GM12878 (cell line): ENCODE results near the gene ST7. TPM values are rescaled to one million over a fixed set of nuclear protein-coding genes. Genes with fewer than 3 reads are reported as not detected.
A peak's percentile ranks its signal among the peaks of the same experiment; 100 is the strongest.

Experiments used
- ATAC-seq: fragments of 200-7000 bp; cut with Tn5 transposase; 3 replicates; pipeline ENCODE4 v1.9.1; 2020; ENCODE audit warnings: mild to moderate bottlenecking, moderate library complexity
- BruUV-seq: library from RNA; stranded (reverse); fragments of 400-500 nt; replicated peaks from 2 replicates; lab custom pipeline; 2021; lab: Mats Ljungman, UMichigan
- CTCF ChIA-PET: fragments of 300-600 bp; sonication (Branson Sonifier 250); formaldehyde crosslinking; extraction: SDS; loops from one replicate; lab custom pipeline; 2021; ENCODE audit warnings: inconsistent platforms; lab: Yijun Ruan, JAX
- POLR2A ChIA-PET: fragments of 350-600 bp; formaldehyde crosslinking; extraction: SDS; loops from one replicate; lab custom pipeline; 2021; ENCODE audit warnings: inconsistent platforms; lab: Charles Lee
- RAD21 ChIA-PET: fragments of 300-600 bp; sonication (Branson Sonifier 250); formaldehyde crosslinking; loops from one replicate; lab custom pipeline; 2023; ENCODE audit warnings: antibody characterized with exemption; ENCODE audit not compliant: unreplicated experiment; lab: Charles Lee
- SMC1A ChIA-PET: fragments of 300-600 bp; sonication (Branson Sonifier 250); formaldehyde crosslinking; loops from one replicate; lab custom pipeline; 2023; ENCODE audit not compliant: unreplicated experiment, uncharacterized antibody; lab: Charles Lee
- DNase-seq: peaks from one replicate; pipeline ENCODE4 v3.0.0-alpha.2; 2011; ENCODE audit warnings: low read depth, low spot score
- FAIRE-seq: peaks from 3 replicates; lab custom pipeline; 2011; peaks lifted over from hg19 to GRCh38; lab: Jason Lieb, UNC
- H2AFZ ChIP-seq: 2 replicates; pipeline ENCODE4 v1.6.0; 2011; ENCODE audit warnings: low read depth, low read length, control low read depth; ENCODE audit not compliant: control insufficient read depth
- H3K27ac ChIP-seq: 2 replicates; pipeline ENCODE4 v1.5.1; 2011; ENCODE audit warnings: control low read depth; ENCODE audit not compliant: control insufficient read depth, insufficient read depth
- H3K27me3 ChIP-seq, 2 experiments: replicated peaks in 1 of 2; 2 replicates each; pipeline versions ENCODE4 v1.6.0 to v1.6.1; 2011; ENCODE audit warnings: low read length in 1 of 2; ENCODE audit not compliant: control insufficient read depth in 2 of 2, insufficient read depth in 2 of 2
- H3K36me3 ChIP-seq, 2 experiments: 2 replicates each; pipeline ENCODE4 v1.5.1; 2011; ENCODE audit warnings: low read length in 1 of 2; ENCODE audit not compliant: control insufficient read depth in 2 of 2, insufficient read depth in 2 of 2
- H3K4me1 ChIP-seq: 2 replicates; pipeline ENCODE4 v1.6.1; 2011; ENCODE audit warnings: mild to moderate bottlenecking, low read length, moderate library complexity, mixed read lengths; ENCODE audit not compliant: control insufficient read depth, insufficient read depth
- H3K4me2 ChIP-seq: 2 replicates; pipeline ENCODE4 v1.6.0; 2011; ENCODE audit warnings: control low read depth; ENCODE audit not compliant: control insufficient read depth, insufficient read depth
- H3K4me3 ChIP-seq: fragments of 200-600 bp; sonication (generic); 2 replicates; pipeline ENCODE4 v1.5.1; 2016
- H3K79me2 ChIP-seq: 2 replicates; pipeline ENCODE4 v1.6.0; 2011; ENCODE audit warnings: low read length; ENCODE audit not compliant: control insufficient read depth, insufficient read depth
- H3K9ac ChIP-seq: 2 replicates; pipeline ENCODE4 v1.8.0; 2011; ENCODE audit warnings: low read length, control low read depth, mixed read lengths; ENCODE audit not compliant: control insufficient read depth, insufficient read depth
- H3K9me3 ChIP-seq: replicated peaks from 3 replicates; pipeline ENCODE4 v1.5.1; 2011; ENCODE audit warnings: mild to moderate bottlenecking, low read length; ENCODE audit not compliant: control insufficient read depth, insufficient read depth
- H4K20me1 ChIP-seq: 2 replicates; pipeline ENCODE4 v1.6.0; 2011; ENCODE audit not compliant: control insufficient read depth, insufficient read depth
- BMI1 ChIP-seq: fragments of 450-650 bp; IDR thresholded peaks from 2 replicates; pipeline ENCODE4 v1.6.1; 2016; ENCODE audit warnings: mild to moderate bottlenecking, moderate library complexity, borderline replicate concordance
- CHD4 ChIP-seq: fragments of 200-600 bp; sonication (generic); IDR thresholded peaks from 2 replicates; pipeline ENCODE4 v1.6.1; 2016; ENCODE audit warnings: mild to moderate bottlenecking
- ESRRA ChIP-seq: IDR thresholded peaks from 2 replicates; pipeline ENCODE4 v1.6.1; 2012; ENCODE audit warnings: mild to moderate bottlenecking, low read length, improper control_type of control experiment
- GABPA ChIP-seq: IDR thresholded peaks from 2 replicates; pipeline ENCODE4 v1.6.1; 2014; ENCODE audit warnings: antibody characterized with exemption, low read depth, mild to moderate bottlenecking, inconsistent platforms
- IKZF2 ChIP-seq, 2 experiments: fragments of 450-650 bp; IDR thresholded peaks; 2 replicates each; pipeline ENCODE4 v1.6.1; 2017; ENCODE audit warnings: mild to moderate bottlenecking in 2 of 2, moderate library complexity in 2 of 2
- IRF4 ChIP-seq: IDR thresholded peaks from 2 replicates; pipeline ENCODE4 v1.6.1; 2011; ENCODE audit warnings: low read depth, low read length
- MLLT1 ChIP-seq: fragments of 450-650 bp; IDR thresholded peaks from 2 replicates; pipeline ENCODE4 v1.6.1; 2016; ENCODE audit warnings: mild to moderate bottlenecking
- NBN ChIP-seq: fragments of 450-650 bp; IDR thresholded peaks from 2 replicates; pipeline ENCODE4 v1.6.1; 2016
- PML ChIP-seq: IDR thresholded peaks from 2 replicates; pipeline ENCODE4 v1.6.1; 2012; ENCODE audit warnings: low read length, inconsistent platforms
- RUNX3 ChIP-seq: IDR thresholded peaks from 2 replicates; pipeline ENCODE4 v1.6.1; 2012; ENCODE audit warnings: low read length, inconsistent platforms
- SPI1 ChIP-seq: IDR thresholded peaks from 2 replicates; pipeline ENCODE4 v1.6.1; 2011; ENCODE audit warnings: low read depth, mild to moderate bottlenecking, low read length, moderate library complexity, borderline replicate concordance; ENCODE audit not compliant: insufficient read depth
- TAF1 ChIP-seq: IDR thresholded peaks from 2 replicates; pipeline ENCODE4 v1.6.1; 2011; ENCODE audit warnings: mild to moderate bottlenecking, low read depth, low read length, borderline replicate concordance
- ZNF24 ChIP-seq: fragments of 450-650 bp; IDR thresholded peaks from 2 replicates; pipeline ENCODE4 v1.6.1; 2017; ENCODE audit warnings: antibody characterized with exemption, mild to moderate bottlenecking
- ZNF274 ChIP-seq: IDR thresholded peaks from one replicate; pipeline ENCODE4 v1.8.0; 2011; ENCODE audit not compliant: insufficient read length, insufficient read depth
- ZNF384 ChIP-seq: IDR thresholded peaks from 2 replicates; pipeline ENCODE4 v1.6.1; 2012; ENCODE audit warnings: low read depth, mild to moderate bottlenecking, low read length, improper control_type of control experiment, borderline replicate concordance
- WGBS: methylation state at CpG from one replicate; pipeline ENCODE4 v1.1.6; 2016; ENCODE audit warnings: low lambda C conversion rate; ENCODE audit not compliant: insufficient replicate concordance, insufficient coverage; ENCODE audit errors: missing lambda C conversion rate; 5-methylcytosine and 5-hydroxymethylcytosine counted together
- in situ Hi-C: fragments of 300-500 bp; cut with MboI; formaldehyde crosslinking; loops from 9 replicates; pipeline ENCODE4 v1.14.3; 2018; ENCODE audit warnings: mixed read lengths
- intact Hi-C: fragments of 100-400 bp; cut with micrococcal nuclease; formaldehyde crosslinking; loops from one replicate; pipeline ENCODE4 v1.14.2; 2022; ENCODE audit not compliant: unreplicated experiment
- polyA plus RNA-seq, 11 experiments: library from polyadenylated mRNA; depleted of rRNA in 4 of 11; unstranded in 6 of 11; stranded (reverse) in 5 of 11; fragments of >200 nt; fragmentation: Nextera tagmentation in 4 of 11; fragmentation: Illumina TruSeq in 1 of 11; extraction: Ambion mirVana in 4 of 11; extraction: Trizol in 1 of 11; gene quantifications; 1 replicate in 1 of 11; 2 replicates in 10 of 11; pipeline versions ENCODE4 v1.2.1 to v1.2.3, GENCODE V29; 2011 to 2016; ENCODE audit warnings: inconsistent platforms in 2 of 11, missing spikeins in 2 of 11, low read depth in 1 of 11
- total RNA-seq, 4 experiments: library from RNA; depleted of rRNA in 3 of 4; stranded (reverse); fragments of >200 nt in 3 of 4; fragmentation: Illumina TruSeq in 1 of 4; extraction: Trizol in 1 of 4; gene quantifications; 2 replicates each; pipeline versions ENCODE4 v1.2.1 to v1.2.3, GENCODE V29; 2013 to 2021
- TF ChIP-seq, protein P1 (sequence below): fragments of 450-650 bp; IDR thresholded peaks from 2 replicates; pipeline ENCODE4 v1.6.1; 2017; ENCODE audit warnings: low read depth, mild to moderate bottlenecking, moderate library complexity

The ST7 gene
- total and polyA plus RNA-seq, 10 of the 15 experiments (the other 5 are each of a cell fraction or from before 2014, with no cell fraction given) = 27.7 to 76.4 (median 53.6) TPM

DNA sequence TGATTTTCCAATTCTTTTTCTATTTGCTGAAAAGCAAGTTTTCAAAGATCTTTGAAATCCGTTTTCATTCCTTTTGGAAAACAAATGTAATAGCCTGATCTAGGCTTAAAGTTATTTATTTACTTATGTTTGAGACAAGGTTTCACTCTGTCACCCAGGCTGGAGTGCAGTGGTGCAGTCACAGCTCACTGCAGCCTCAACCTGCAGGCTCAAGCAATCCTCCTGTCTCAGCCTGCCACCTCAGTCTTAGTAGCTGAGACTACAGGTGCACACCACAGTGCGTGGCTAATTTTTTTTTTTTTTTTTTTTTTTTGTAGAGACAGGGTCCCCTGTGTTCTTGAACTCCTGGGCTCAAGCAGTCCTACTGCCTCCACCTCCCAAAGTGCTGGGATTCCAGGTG is 4.6 kb downstream of the ST7 start:
- FAIRE-seq (peak; percentile 47), DNase-seq (no peak), ATAC-seq (peak; percentile 46)
- H3K4me1 ChIP-seq = peaks cover 27% of the 10 kb centered on the region
- H3K9ac ChIP-seq = no peak overlapping the region
- H4K20me1 ChIP-seq = no peaks in the 10 kb centered on the region
- peak overlapping the region; percentile 52; the same call in 1 of the 2 replicates for H3K27ac ChIP-seq
- no peak overlapping the region for H2AFZ ChIP-seq
- in situ Hi-C loops (no loop called here), intact Hi-C loops (loop anchor here (2.0 kb wide), 1 partner anchor 53 kb away; no protein-coding TSS in a partner anchor)
- H3K79me2 ChIP-seq = peaks cover 90% of the 10 kb centered on the region
- SMC1A ChIA-PET = interaction anchor here (0.7 to 4.9 kb wide), 12 partner anchors 8 to 174 kb away, joined by 3 to 64 read pairs (median 8); no protein-coding TSS in a partner anchor
- H3K36me3 ChIP-seq = no peaks in the 10 kb centered on the region
- RAD21 ChIA-PET = interaction anchor here (0.7 to 4.3 kb wide), 10 partner anchors 9 to 159 kb away, joined by 3 to 22 read pairs (median 6); no protein-coding TSS in a partner anchor
- H3K9me3 ChIP-seq = peaks cover 2% of the 10 kb centered on the region; the same call in 2 of the 3 replicates
- CTCF ChIA-PET = interaction anchor here (1.0 to 4.7 kb wide), 9 partner anchors 14 to 169 kb away, joined by 3 to 70 read pairs (median 6); no protein-coding TSS in a partner anchor
- BruUV-seq = no TSS peak
- peak overlapping the region; percentile 61 for H3K4me2 ChIP-seq
- POLR2A ChIA-PET = interaction anchor here (0.6 to 2.8 kb wide), 16 partner anchors 9 to 700 kb away, joined by 3 to 31 read pairs (median 5); no protein-coding TSS in a partner anchor
- 0% methylated on average over 2 of the region's 2 CpGs for WGBS
- peak overlapping the region; percentile 46; the same call in 1 of the 2 replicates for H3K4me3 ChIP-seq
- TF ChIP-seq BMI1 = no peak
- 0 out of 2 replicates have a peak, but pooled peaks have one; percentile 13 for TF ChIP-seq GABPA
- TF ChIP-seq IRF4 = no peak
- no peak for TF ChIP-seq SPI1
- peak; percentile 71 for TF ChIP-seq MLLT1
- TF ChIP-seq ESRRA = no peak
- TF ChIP-seq TAF1 = 0 out of 2 replicates have a peak, but pooled peaks have one; percentile 35
- TF ChIP-seq ZNF384 = peak; percentile 33; the same call in 1 of the 2 replicates
- TF ChIP-seq IKZF2 (IDR thresholded peaks at IDR 0.05) = no peak; a peak in 1 of 4 replicates
- peak; percentile 79 for TF ChIP-seq NBN
- TF ChIP-seq CHD4 = no peak
- TF ChIP-seq, protein P1, sequence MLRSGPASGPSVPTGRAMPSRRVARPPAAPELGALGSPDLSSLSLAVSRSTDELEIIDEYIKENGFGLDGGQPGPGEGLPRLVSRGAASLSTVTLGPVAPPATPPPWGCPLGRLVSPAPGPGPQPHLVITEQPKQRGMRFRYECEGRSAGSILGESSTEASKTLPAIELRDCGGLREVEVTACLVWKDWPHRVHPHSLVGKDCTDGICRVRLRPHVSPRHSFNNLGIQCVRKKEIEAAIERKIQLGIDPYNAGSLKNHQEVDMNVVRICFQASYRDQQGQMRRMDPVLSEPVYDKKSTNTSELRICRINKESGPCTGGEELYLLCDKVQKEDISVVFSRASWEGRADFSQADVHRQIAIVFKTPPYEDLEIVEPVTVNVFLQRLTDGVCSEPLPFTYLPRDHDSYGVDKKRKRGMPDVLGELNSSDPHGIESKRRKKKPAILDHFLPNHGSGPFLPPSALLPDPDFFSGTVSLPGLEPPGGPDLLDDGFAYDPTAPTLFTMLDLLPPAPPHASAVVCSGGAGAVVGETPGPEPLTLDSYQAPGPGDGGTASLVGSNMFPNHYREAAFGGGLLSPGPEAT = peak; percentile 25; the same call in 1 of the 2 replicates
- 0 out of 2 replicates have a peak, but pooled peaks have one; percentile 35 for TF ChIP-seq PML
- TF ChIP-seq ZNF274 = no peak
- TF ChIP-seq ZNF24 = no peak
- peak; percentile 17; the same call in 1 of the 2 replicates for TF ChIP-seq RUNX3
- no peaks in the 10 kb centered on the region for H3K27me3 ChIP-seq
